Endodermal cell (in vitro differentiated cells): Measurements from ENCODE around the gene WWC2. TPM values are rescaled to one million over a fixed set of nuclear protein-coding genes. Genes with fewer than 3 reads are reported as not detected.

Source experiments
- DNase-seq: peaks from one replicate; pipeline ENCODE4 v3.0.0-alpha.2; 2017
- H3K27ac ChIP-seq: 2 replicates; pipeline ENCODE4 v1.5.1; 2013; ENCODE audit warnings: mild to moderate bottlenecking, low read depth, low read length, moderate library complexity
- H3K27me3 ChIP-seq: 2 replicates; pipeline ENCODE4 v1.6.1; 2013; ENCODE audit warnings: mild to moderate bottlenecking, low read length, moderate library complexity; ENCODE audit not compliant: insufficient read depth, control insufficient read depth, poor library complexity, severe bottlenecking
- H3K36me3 ChIP-seq: 2 replicates; pipeline ENCODE4 v1.7.0; 2013; ENCODE audit warnings: mild to moderate bottlenecking, low read length, moderate library complexity; ENCODE audit not compliant: control insufficient read depth, insufficient read depth
- H3K4me1 ChIP-seq: one replicate; pipeline ENCODE4 v1.7.0; 2013; ENCODE audit warnings: low read length; ENCODE audit not compliant: control insufficient read depth, insufficient read depth
- H3K4me3 ChIP-seq: 2 replicates; pipeline ENCODE4 v1.5.1; 2013; ENCODE audit warnings: mild to moderate bottlenecking, low read length, moderate library complexity
- H3K9ac ChIP-seq: 2 replicates; pipeline ENCODE4 v1.6.1; 2013; ENCODE audit warnings: mild to moderate bottlenecking, low read length, moderate library complexity; ENCODE audit not compliant: poor library complexity, severe bottlenecking; ENCODE audit errors: extremely low read depth
- H3K9me3 ChIP-seq: 2 replicates; pipeline ENCODE4 v1.6.1; 2013; ENCODE audit warnings: mild to moderate bottlenecking, low read length, moderate library complexity; ENCODE audit not compliant: control insufficient read depth
- H3K27ac Mint-ChIP-seq: 2 replicates; pipeline ENCODE4 v1.8.0; 2020; ENCODE audit warnings: mixed read lengths
- H3K27me3 Mint-ChIP-seq: 2 replicates; pipeline ENCODE4 v1.8.0; 2021; ENCODE audit warnings: mild to moderate bottlenecking, mixed read lengths; ENCODE audit not compliant: insufficient read depth
- H3K36me3 Mint-ChIP-seq: 2 replicates; pipeline ENCODE4 v1.8.0; 2020; ENCODE audit warnings: low read depth, mixed read lengths
- H3K4me1 Mint-ChIP-seq: 2 replicates; pipeline ENCODE4 v1.8.0; 2020; ENCODE audit warnings: mixed read lengths
- H3K4me3 Mint-ChIP-seq: 2 replicates; pipeline ENCODE4 v1.8.0; 2020; ENCODE audit warnings: mild to moderate bottlenecking, moderate library complexity, mixed read lengths
- H3K9me3 Mint-ChIP-seq: 2 replicates; pipeline ENCODE4 v1.8.0; 2020; ENCODE audit warnings: mild to moderate bottlenecking, mixed read lengths
- WGBS, 2 experiments: methylation state at CpG; one replicate each; pipeline versions ENCODE4 v1.1.5 to v1.1.7; 2013; ENCODE audit warnings: missing lambda C conversion rate in 2 of 2, mixed read lengths in 1 of 2; ENCODE audit not compliant: insufficient coverage in 1 of 2, insufficient read length in 1 of 2; 5-methylcytosine and 5-hydroxymethylcytosine counted together
- total RNA-seq, 2 donors: library from RNA; stranded (reverse); fragmentation: NEBNext Ultra II Directional in 1 of 2; extraction: Animal tissue kit (Norgen Biotek cat#: 25700) in 1 of 2; gene quantifications; 2 replicates in 1 of 2; 3 replicates in 1 of 2; pipeline ENCODE4 v1.2.1, GENCODE V29; 2021
- TF ChIP-seq, protein P1 (sequence below): fragments of 200-600 bp; sonication (generic); conservative IDR thresholded peaks from 2 replicates; pipeline ENCODE4 v1.5.0; 2021; ENCODE audit warnings: antibody characterized with exemption, mild to moderate bottlenecking

WWC2 gene
- total RNA-seq, 2 donors from 2014 or later = 98.2 to 108 TPM

DNA sequence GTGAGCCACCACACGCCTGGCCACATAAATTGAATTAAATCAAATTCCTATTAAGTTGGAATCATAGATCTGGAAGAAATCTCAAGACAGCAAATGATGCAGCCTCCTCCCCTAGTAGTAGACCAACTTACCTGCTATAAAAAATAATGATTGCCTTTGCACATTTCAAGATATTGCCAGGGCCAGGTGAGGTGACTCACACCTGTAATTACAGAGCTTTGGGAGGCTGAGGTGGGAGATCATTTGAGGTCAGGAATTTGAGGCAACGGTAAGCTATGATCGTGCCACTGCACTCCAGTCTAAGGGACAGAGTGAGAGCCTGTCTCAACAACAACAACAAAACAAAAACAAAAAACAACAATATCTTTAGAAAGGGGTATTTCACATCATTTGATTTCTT is 17.0 kb upstream of the WWC2 start:
- WGBS, 2 experiments = 100% methylated on average over 1 to 3 of the region's 3 CpGs
- TF ChIP-seq, protein P1, sequence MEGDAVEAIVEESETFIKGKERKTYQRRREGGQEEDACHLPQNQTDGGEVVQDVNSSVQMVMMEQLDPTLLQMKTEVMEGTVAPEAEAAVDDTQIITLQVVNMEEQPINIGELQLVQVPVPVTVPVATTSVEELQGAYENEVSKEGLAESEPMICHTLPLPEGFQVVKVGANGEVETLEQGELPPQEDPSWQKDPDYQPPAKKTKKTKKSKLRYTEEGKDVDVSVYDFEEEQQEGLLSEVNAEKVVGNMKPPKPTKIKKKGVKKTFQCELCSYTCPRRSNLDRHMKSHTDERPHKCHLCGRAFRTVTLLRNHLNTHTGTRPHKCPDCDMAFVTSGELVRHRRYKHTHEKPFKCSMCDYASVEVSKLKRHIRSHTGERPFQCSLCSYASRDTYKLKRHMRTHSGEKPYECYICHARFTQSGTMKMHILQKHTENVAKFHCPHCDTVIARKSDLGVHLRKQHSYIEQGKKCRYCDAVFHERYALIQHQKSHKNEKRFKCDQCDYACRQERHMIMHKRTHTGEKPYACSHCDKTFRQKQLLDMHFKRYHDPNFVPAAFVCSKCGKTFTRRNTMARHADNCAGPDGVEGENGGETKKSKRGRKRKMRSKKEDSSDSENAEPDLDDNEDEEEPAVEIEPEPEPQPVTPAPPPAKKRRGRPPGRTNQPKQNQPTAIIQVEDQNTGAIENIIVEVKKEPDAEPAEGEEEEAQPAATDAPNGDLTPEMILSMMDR = no peak
- no peak for DNase-seq
- Histone ChIP-seq H3K9me3 (no peaks in the 10 kb centered on the region), H3K4me3 (no peak overlapping the region), H3K27me3 (no peaks in the 10 kb centered on the region), H3K36me3 (no peaks in the 10 kb centered on the region), H3K27ac (no peak overlapping the region), H3K9ac (no peak overlapping the region), H3K4me1 (no peaks in the 10 kb centered on the region)
- no peak overlapping the region for H3K27ac Mint-ChIP-seq
- peaks cover 11% of the 10 kb centered on the region for H3K4me1 Mint-ChIP-seq
- no peaks in the 10 kb centered on the region for H3K36me3 Mint-ChIP-seq
- no peaks in the 10 kb centered on the region for H3K27me3 Mint-ChIP-seq
- H3K9me3 Mint-ChIP-seq = no peaks in the 10 kb centered on the region
- no peak overlapping the region for H3K4me3 Mint-ChIP-seq

DNA sequence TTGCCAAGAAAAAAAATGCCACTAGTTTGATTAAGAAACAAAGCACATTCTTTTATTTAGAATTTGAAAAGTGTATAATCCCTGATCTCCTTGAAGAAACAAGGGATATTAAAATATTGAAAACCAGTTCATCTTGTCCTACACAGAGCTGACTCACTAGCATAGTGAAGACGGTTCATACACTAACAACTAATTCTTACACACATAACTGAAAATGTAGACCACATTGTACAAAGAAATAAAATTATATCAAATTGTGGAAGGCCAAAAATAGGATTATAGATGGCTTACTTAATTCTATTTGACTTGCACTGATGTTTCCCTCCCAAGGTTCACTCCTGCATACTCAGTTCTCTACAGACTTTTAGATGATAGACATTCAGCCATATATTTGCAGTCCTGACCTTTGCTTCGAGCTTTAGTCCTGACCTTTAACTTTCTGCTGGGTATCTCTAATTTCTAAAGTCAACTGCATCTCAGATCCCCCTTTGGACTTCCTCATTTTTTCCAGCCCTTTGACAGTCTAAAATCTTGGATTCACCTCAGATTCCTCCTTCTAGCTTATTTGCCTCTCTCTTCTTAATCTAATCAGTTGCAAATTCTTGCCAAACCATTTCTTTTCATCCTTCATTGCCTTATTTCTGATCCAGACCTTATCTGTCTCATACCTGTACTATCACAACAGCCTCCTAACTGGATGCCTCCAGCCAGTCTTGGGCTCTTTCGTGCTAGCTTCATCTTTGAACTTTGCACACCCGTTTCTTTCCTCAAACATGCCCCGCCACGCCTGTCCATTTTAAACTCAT is 4.5 kb upstream of the WWC2 start:
- no peak overlapping the region for H3K9ac ChIP-seq
- no peak for DNase-seq
- H3K9me3 ChIP-seq = peaks cover 9% of the 10 kb centered on the region
- no peak overlapping the region for H3K27ac ChIP-seq
- Mint-ChIP-seq H3K36me3 (no peaks in the 10 kb centered on the region), H3K4me3 (no peak overlapping the region), H3K27ac (no peak overlapping the region), H3K4me1 (peaks cover 23% of the 10 kb centered on the region), H3K27me3 (no peaks in the 10 kb centered on the region), H3K9me3 (peaks cover 2% of the 10 kb centered on the region)
- TF ChIP-seq, protein P1 = no peak
- WGBS, 2 experiments = 93 to 94% methylated on average over 4 to 6 of the region's 6 CpGs
- H3K4me3 ChIP-seq = no peak overlapping the region
- no peaks in the 10 kb centered on the region for H3K27me3 ChIP-seq
- peaks cover 5% of the 10 kb centered on the region for H3K4me1 ChIP-seq
- no peaks in the 10 kb centered on the region for H3K36me3 ChIP-seq

DNA sequence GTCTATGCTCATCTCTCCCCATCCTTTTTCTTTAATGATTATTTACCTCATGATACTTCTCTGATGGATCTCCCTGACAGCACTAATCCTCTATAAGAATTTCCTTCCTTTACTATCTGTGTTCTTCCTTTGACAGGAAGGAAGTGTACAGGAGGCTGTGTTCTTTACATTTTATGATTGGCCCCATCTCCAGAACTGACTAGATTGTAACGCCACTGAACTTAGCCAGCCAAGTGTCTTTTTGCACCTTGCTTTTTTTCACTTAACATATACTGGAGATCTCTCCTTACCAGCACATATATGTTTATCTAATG is 3.9 kb upstream of the WWC2 start:
- DNase-seq = no peak
- no peaks in the 10 kb centered on the region for H3K27me3 ChIP-seq
- H3K4me3 ChIP-seq = no peak overlapping the region
- Mint-ChIP-seq H3K4me3 (no peak overlapping the region), H3K36me3 (no peaks in the 10 kb centered on the region), H3K9me3 (no peaks in the 10 kb centered on the region), H3K27me3 (no peaks in the 10 kb centered on the region), H3K4me1 (peaks cover 23% of the 10 kb centered on the region), H3K27ac (no peak overlapping the region)
- peaks cover 3% of the 10 kb centered on the region for H3K9me3 ChIP-seq
- TF ChIP-seq, protein P1 = no peak
- H3K4me1 ChIP-seq = peaks cover 5% of the 10 kb centered on the region
- WGBS, 2 experiments = 94% methylated on average over 1 of the region's 1 CpG; no CpG with 5 or more reads in 1 of the 2 experiments
- H3K27ac ChIP-seq = no peak overlapping the region
- no peak overlapping the region for H3K9ac ChIP-seq
- H3K36me3 ChIP-seq = no peaks in the 10 kb centered on the region
